Keratinocyte (primary cell): Measurements from ENCODE around the gene PRKCZ. TPM values are rescaled to one million over a fixed set of nuclear protein-coding genes. Genes with fewer than 3 reads are reported as not detected.

ENCODE experiments used
- DNase-seq: peaks from one replicate; pipeline ENCODE4 v3.0.0-alpha.2; 2011; ENCODE audit warnings: low read depth, missing footprints, low spot score
- FAIRE-seq: peaks from 2 replicates; lab custom pipeline; 2011; peaks lifted over from hg19 to GRCh38; lab: Jason Lieb, UNC
- H2AFZ ChIP-seq: 2 replicates; pipeline ENCODE4 v1.6.0; 2012; ENCODE audit warnings: low read length, control low read depth, inconsistent platforms; ENCODE audit not compliant: control insufficient read depth
- H3K27ac ChIP-seq: 2 replicates; pipeline ENCODE4 v1.5.1; 2011; ENCODE audit warnings: low read length; ENCODE audit not compliant: control insufficient read depth, insufficient read depth
- H3K27me3 ChIP-seq: 3 replicates; pipeline ENCODE4 v1.6.0; 2011; ENCODE audit warnings: low read length; ENCODE audit not compliant: control insufficient read depth, insufficient read depth; ENCODE audit errors: extremely low read depth
- H3K36me3 ChIP-seq, 2 experiments: 2 replicates in 1 of 2; 3 replicates in 1 of 2; pipeline ENCODE4 v1.5.1; 2011; ENCODE audit warnings: low read length in 2 of 2, mild to moderate bottlenecking in 1 of 2; ENCODE audit not compliant: control insufficient read depth in 2 of 2, insufficient read depth in 2 of 2; ENCODE audit errors: extremely low read depth in 1 of 2
- H3K4me1 ChIP-seq: 3 replicates; pipeline ENCODE4 v1.5.1; 2011; ENCODE audit warnings: low read length; ENCODE audit not compliant: control insufficient read depth, insufficient read depth; ENCODE audit errors: extremely low read depth
- H3K4me2 ChIP-seq: 3 replicates; pipeline ENCODE4 v1.6.0; 2011; ENCODE audit warnings: low read depth, low read length; ENCODE audit not compliant: control insufficient read depth, insufficient read depth; ENCODE audit errors: extremely low read depth
- H3K4me3 ChIP-seq, 3 experiments: fragments of 200-600 bp in 1 of 3; sonication (generic) in 1 of 3; 2 replicates in 2 of 3; 3 replicates in 1 of 3; pipeline ENCODE4 v1.5.1; 2011 to 2016; ENCODE audit warnings: low read length in 3 of 3, mild to moderate bottlenecking in 3 of 3, control low read depth in 2 of 3, inconsistent platforms in 1 of 3, low read depth in 1 of 3, mixed read lengths in 1 of 3, mixed run types in 1 of 3, moderate library complexity in 1 of 3; ENCODE audit not compliant: control insufficient read depth in 2 of 3, insufficient read depth in 2 of 3; ENCODE audit errors: extremely low read depth in 1 of 3
- H3K79me2 ChIP-seq: 2 replicates; pipeline ENCODE4 v1.6.0; 2012; ENCODE audit warnings: low read length; ENCODE audit not compliant: control insufficient read depth, insufficient read depth
- H3K9ac ChIP-seq: 3 replicates; pipeline ENCODE4 v1.6.0; 2011; ENCODE audit warnings: low read length; ENCODE audit not compliant: control insufficient read depth, insufficient read depth; ENCODE audit errors: extremely low read depth
- H3K9me1 ChIP-seq: 3 replicates; pipeline ENCODE4 v1.6.0; 2011; ENCODE audit warnings: low read length; ENCODE audit not compliant: control insufficient read depth, insufficient read depth; ENCODE audit errors: extremely low read depth
- H3K9me3 ChIP-seq: 2 replicates; pipeline ENCODE4 v1.5.1; 2012; ENCODE audit warnings: low read depth, low read length; ENCODE audit not compliant: control insufficient read depth
- H4K20me1 ChIP-seq: 3 replicates; pipeline ENCODE4 v1.6.0; 2011; ENCODE audit warnings: low read length; ENCODE audit not compliant: control insufficient read depth, insufficient read depth; ENCODE audit errors: extremely low read depth
- EZH2 ChIP-seq: IDR thresholded peaks from one replicate; pipeline ENCODE4 v1.6.1; 2012; ENCODE audit warnings: inconsistent platforms, mild to moderate bottlenecking, low read length, moderate library complexity
- dilution Hi-C: fragments of 300-500 bp; cut with MboI; formaldehyde crosslinking; loops from one replicate; pipeline ENCODE4 v1.7.0; 2020; ENCODE audit warnings: low sequenced_read_pairs; ENCODE audit not compliant: extremely low pct_ligation_motif_present
- polyA plus RNA-seq, 5 experiments: library from polyadenylated mRNA; depleted of rRNA in 3 of 5; stranded (reverse) in 3 of 5; stranded (forward) in 1 of 5; unstranded in 1 of 5; fragments of >200 nt; gene quantifications; 1 replicate in 1 of 5; 2 replicates in 3 of 5; 3 replicates in 1 of 5; pipeline versions ENCODE4 v1.2.1 to v1.2.3, GENCODE V29; 2011 to 2012; ENCODE audit warnings: missing spikeins in 2 of 5, low read depth in 1 of 5, low replicate concordance in 1 of 5
- TF ChIP-seq, protein P1 (sequence below), 3 experiments: IDR thresholded peaks in 1 of 3; conservative IDR thresholded peaks in 1 of 3; optimal IDR thresholded peaks in 1 of 3; 2 replicates in 2 of 3; 3 replicates in 1 of 3; pipeline versions ENCODE3 to v1.5.1; 2011; ENCODE audit warnings: low read length in 3 of 3, mild to moderate bottlenecking in 3 of 3, moderate library complexity in 2 of 3, control low read depth in 1 of 3, inconsistent platforms in 1 of 3; ENCODE audit not compliant: insufficient read depth in 2 of 3; ENCODE audit errors: extremely low read depth in 1 of 3

Gene PRKCZ
- polyA plus RNA-seq, 1 donor (not counting 4 experiments of a cell fraction or from before 2014, with no cell fraction given), result 36.3 TPM

- no peaks in the 10 kb centered on the region for H3K4me1 ChIP-seq
- no peak overlapping the region for H2AFZ ChIP-seq
- dilution Hi-C loops, result no loop called here
- peaks cover 4% of the 10 kb centered on the region for H4K20me1 ChIP-seq
- no peaks in the 10 kb centered on the region for H3K9me3 ChIP-seq
- TF ChIP-seq, protein P1, sequence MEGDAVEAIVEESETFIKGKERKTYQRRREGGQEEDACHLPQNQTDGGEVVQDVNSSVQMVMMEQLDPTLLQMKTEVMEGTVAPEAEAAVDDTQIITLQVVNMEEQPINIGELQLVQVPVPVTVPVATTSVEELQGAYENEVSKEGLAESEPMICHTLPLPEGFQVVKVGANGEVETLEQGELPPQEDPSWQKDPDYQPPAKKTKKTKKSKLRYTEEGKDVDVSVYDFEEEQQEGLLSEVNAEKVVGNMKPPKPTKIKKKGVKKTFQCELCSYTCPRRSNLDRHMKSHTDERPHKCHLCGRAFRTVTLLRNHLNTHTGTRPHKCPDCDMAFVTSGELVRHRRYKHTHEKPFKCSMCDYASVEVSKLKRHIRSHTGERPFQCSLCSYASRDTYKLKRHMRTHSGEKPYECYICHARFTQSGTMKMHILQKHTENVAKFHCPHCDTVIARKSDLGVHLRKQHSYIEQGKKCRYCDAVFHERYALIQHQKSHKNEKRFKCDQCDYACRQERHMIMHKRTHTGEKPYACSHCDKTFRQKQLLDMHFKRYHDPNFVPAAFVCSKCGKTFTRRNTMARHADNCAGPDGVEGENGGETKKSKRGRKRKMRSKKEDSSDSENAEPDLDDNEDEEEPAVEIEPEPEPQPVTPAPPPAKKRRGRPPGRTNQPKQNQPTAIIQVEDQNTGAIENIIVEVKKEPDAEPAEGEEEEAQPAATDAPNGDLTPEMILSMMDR (optimal IDR thresholded peaks at IDR 0.05 in 1 of 3, IDR thresholded peaks at IDR 0.05 in 1 of 3, conservative IDR thresholded peaks at IDR 0.05 in 1 of 3; ENCODE audit: extremely low read depth in 1 of 3, insufficient read depth in 2 of 3, low read length in 3 of 3), result no peak
- no peak for TF ChIP-seq EZH2
- no peak overlapping the region for H3K27ac ChIP-seq
- H3K4me3 ChIP-seq, result no peak overlapping the region
- DNase-seq (no peak), FAIRE-seq (no peak)
- H3K36me3 ChIP-seq, result peaks cover 12 to 17% of the 10 kb centered on the region in 2 experiments
- no peaks in the 10 kb centered on the region for H3K79me2 ChIP-seq
- H3K9ac ChIP-seq, result no peak overlapping the region
- H3K4me2 ChIP-seq, result no peak overlapping the region
- H3K9me1 ChIP-seq, result no peaks in the 10 kb centered on the region
- no peaks in the 10 kb centered on the region for H3K27me3 ChIP-seq
Measured at GRCh38 chr1:2182376-2182775, 132.2 kb downstream of the PRKCZ start.

DNA sequence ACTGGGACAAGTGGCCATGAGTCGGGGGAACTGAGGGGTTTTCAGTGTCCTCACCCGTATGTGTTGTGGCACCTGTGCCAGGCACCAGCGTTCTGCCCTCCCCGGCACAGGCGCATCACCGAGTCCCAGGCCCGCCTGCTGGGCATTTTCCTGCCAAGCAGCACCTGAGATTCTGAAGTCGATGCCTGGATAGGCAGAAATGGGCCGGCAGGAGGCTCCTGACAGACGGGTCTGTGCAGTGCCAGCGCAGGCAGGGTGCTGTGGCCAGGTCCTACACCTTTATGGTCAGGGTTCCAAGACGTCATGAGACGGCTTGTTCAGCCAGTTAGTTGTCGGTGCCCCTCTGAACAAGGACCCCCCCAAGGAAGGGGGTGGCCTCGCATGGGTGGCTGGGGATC lies 133.7 kb downstream of the PRKCZ start:
- Histone ChIP-seq H3K9ac (no peak overlapping the region), H3K36me3 (peaks cover 8 to 11% of the 10 kb centered on the region in 2 experiments), H3K9me3 (no peaks in the 10 kb centered on the region), H3K27me3 (no peaks in the 10 kb centered on the region), H3K27ac (no peak overlapping the region), H3K4me2 (no peak overlapping the region), H3K4me3 (no peak overlapping the region), H3K4me1 (no peaks in the 10 kb centered on the region), H2AFZ (no peak overlapping the region), H3K79me2 (no peaks in the 10 kb centered on the region), H3K9me1 (no peaks in the 10 kb centered on the region), H4K20me1 (peaks cover 4% of the 10 kb centered on the region)
- no peak for FAIRE-seq
- no peak for DNase-seq
- dilution Hi-C loops, result no loop called here
- TF ChIP-seq, protein P1 (optimal IDR thresholded peaks at IDR 0.05 in 1 of 3, IDR thresholded peaks at IDR 0.05 in 1 of 3, conservative IDR thresholded peaks at IDR 0.05 in 1 of 3; ENCODE audit: extremely low read depth in 1 of 3, insufficient read depth in 2 of 3, low read length in 3 of 3), result no peak
- TF ChIP-seq EZH2, result no peak
